Psoas muscle (tissue), 8 donors: ENCODE data around the gene HMOX1. TPM values are rescaled to one million over a fixed set of nuclear protein-coding genes. Genes with fewer than 3 reads are reported as not detected.

ENCODE experiments used
- ATAC-seq, 4 donors: fragments of 200-7000 bp; cut with Tn5 transposase; one replicate each; pipeline ENCODE4 v1.9.1; 2020; ENCODE audit warnings: moderate library complexity in 3 of 4, mild to moderate bottlenecking in 2 of 4
- DNase-seq, 2 donors: peaks; one replicate each; pipeline ENCODE4 v3.0.0-alpha.2; 2020
- H3K27ac ChIP-seq: fragments of 200-600 bp; one replicate; pipeline ENCODE4 v1.8.0; 2022
- H3K27me3 ChIP-seq, 3 donors: fragments of 200-600 bp in 1 of 3; one replicate each; pipeline versions ENCODE4 v1.6.1 to v1.8.0; 2013 to 2022; ENCODE audit warnings: low read length in 2 of 3, mild to moderate bottlenecking in 2 of 3, moderate library complexity in 1 of 3; ENCODE audit not compliant: insufficient read depth in 3 of 3
- H3K36me3 ChIP-seq, 2 donors: fragments of 200-600 bp in 1 of 2; one replicate each; pipeline versions ENCODE4 v1.6.1 to v1.8.0; 2013 to 2022; ENCODE audit warnings: low read depth in 1 of 2, mild to moderate bottlenecking in 1 of 2, moderate library complexity in 1 of 2; ENCODE audit not compliant: insufficient read depth in 1 of 2
- H3K4me1 ChIP-seq: fragments of 200-600 bp; one replicate; pipeline ENCODE4 v1.8.0; 2022
- H3K4me3 ChIP-seq: fragments of 200-600 bp; one replicate; pipeline ENCODE4 v1.8.0; 2022; ENCODE audit warnings: mild to moderate bottlenecking
- H3K9me3 ChIP-seq: fragments of 200-600 bp; one replicate; pipeline ENCODE4 v1.8.0; 2022
- CTCF ChIP-seq: fragments of 200-600 bp; IDR thresholded peaks from one replicate; pipeline ENCODE4 v1.8.0; 2022; ENCODE audit warnings: antibody characterized with exemption
- WGBS, 3 donors: extraction: QIAGEN DNeasy Blood & Tissue Kit; methylation state at CpG; one replicate each; pipeline versions ENCODE4 v1.1.6 to v1.1.7; 2013; 5-methylcytosine and 5-hydroxymethylcytosine counted together
- intact Hi-C, 2 donors: fragments of 100-400 bp; cut with DNase I; formaldehyde crosslinking; loops; one replicate each; pipeline versions ENCODE4 v1.11.0 to v1.14.2; 2022
- long read RNA-seq, 2 donors: library from polyadenylated mRNA; unstranded; transcript quantifications; one replicate each; pipeline ENCODE4 v2.0.0, GENCODE V29; 2021
- polyA plus RNA-seq, 3 donors: library from polyadenylated mRNA; stranded (reverse); fragments of 200-250 nt; gene quantifications; one replicate each; pipeline ENCODE4 v1.2.3, GENCODE V29; 2013
- total RNA-seq, 4 donors: library from RNA; stranded (reverse); fragmentation: NEBNext Ultra II Directional in 2 of 4; extraction: Animal tissue kit (Norgen Biotek cat#: 25700) in 2 of 4; gene quantifications; one replicate each; pipeline versions ENCODE4 v1.2.1 to v1.2.4, GENCODE V29; 2021 to 2023
- donor health status: healthy with polysubstance abuse.
- donor health status: DM: no; HTN: no; CAD: no; lungs with moderate emphysema.
- donor health status: Bipolar disorder and iron deficiency.
- donor health status: healthy.
- donor health status: DM: yes; HTN: yes; CAD: no.
- donor health status: DM: no; HTN: no; CAD: no.
- donor health status: DM: no; HTN: no; CAD: no.
- donor health status: DM: yes; HTN: yes; CAD: no.

Gene HMOX1
- total RNA-seq (100 to 1,000 TPM in 1 of 4 donors, 10 to 100 TPM in 3; 23.7 to 238 (median 50.5) TPM), polyA plus RNA-seq (100 to 1,000 TPM in 2 of 3 donors, 10 to 100 TPM in 1; 20.5 to 249 (median 167) TPM)
- long read RNA-seq, donor 1, partial matches to known transcripts: 1 of 2 reads
- long read RNA-seq, donor 1, other reads (novel, unspliced or antisense): 0 of 2 reads
- long read RNA-seq, donor 2, partial matches to known transcripts: 2 of 4 reads
- long read RNA-seq, donor 2, other reads (novel, unspliced or antisense): 0 of 4 reads

DNA sequence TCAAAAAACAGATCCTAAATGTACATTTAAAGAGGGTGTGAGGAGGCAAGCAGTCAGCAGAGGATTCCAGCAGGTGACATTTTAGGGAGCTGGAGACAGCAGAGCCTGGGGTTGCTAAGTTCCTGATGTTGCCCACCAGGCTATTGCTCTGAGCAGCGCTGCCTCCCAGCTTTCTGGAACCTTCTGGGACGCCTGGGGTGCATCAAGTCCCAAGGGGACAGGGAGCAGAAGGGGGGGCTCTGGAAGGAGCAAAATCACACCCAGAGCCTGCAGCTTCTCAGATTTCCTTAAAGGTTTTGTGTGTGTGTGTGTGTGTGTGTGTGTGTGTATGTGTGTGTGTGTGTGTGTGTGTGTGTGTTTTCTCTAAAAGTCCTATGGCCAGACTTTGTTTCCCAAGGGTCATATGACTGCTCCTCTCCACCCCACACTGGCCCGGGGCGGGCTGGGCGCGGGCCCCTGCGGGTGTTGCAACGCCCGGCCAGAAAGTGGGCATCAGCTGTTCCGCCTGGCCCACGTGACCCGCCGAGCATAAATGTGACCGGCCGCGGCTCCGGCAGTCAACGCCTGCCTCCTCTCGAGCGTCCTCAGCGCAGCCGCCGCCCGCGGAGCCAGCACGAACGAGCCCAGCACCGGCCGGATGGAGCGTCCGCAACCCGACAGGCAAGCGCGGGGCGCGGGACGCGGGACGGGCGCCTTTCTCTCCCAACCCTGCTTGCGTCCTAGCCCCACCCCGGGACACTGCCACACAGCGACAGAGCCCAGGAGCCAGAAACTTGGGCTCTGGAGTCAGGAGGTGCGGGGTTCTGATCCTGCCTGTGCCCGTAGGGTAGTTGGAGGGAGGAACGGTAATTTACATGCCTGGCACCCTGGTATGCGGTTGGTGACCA, at the start of gene HMOX1:
HMOX1 (plus strand) TSS at position 560 of the 887 bp plus-strand sequence; CDS start at position 638, 78 bp downstream.
- peaks cover 0 to 31% of the 10 kb centered on the region in 2 donors for H3K36me3 ChIP-seq
- H3K9me3 ChIP-seq: no peaks in the 10 kb centered on the region
- peak within 1 kb of the TSS; percentile 91 for H3K27ac ChIP-seq
- H3K4me1 ChIP-seq: peaks cover 46% of the 10 kb centered on the region
- H3K4me3 ChIP-seq: peak within 1 kb of the TSS; percentile 84
- ATAC-seq (peak; percentile 92 to 94 (median 94)), DNase-seq (peak; percentile 95 to 97)
- no peaks in the 10 kb centered on the region for H3K27me3 ChIP-seq
- 2 to 4% (median 4%) methylated on average over 38 to 47 of the region's 47 CpGs for WGBS, 3 donors
- intact Hi-C loops: no loop called here
- no peak for TF ChIP-seq CTCF

- H3K27ac ChIP-seq: no peak overlapping the region
- no peak overlapping the region for H3K4me3 ChIP-seq
- ATAC-seq (no peak), DNase-seq (no peak)
- no peak for TF ChIP-seq CTCF
- peaks cover 8 to 98% of the 10 kb centered on the region in 2 donors for H3K36me3 ChIP-seq
- no peaks in the 10 kb centered on the region for H3K27me3 ChIP-seq
- WGBS, 3 donors: 74 to 80% (median 77%) methylated on average over 6 of the region's 6 CpGs
- intact Hi-C loops: no loop called here
- H3K4me1 ChIP-seq: peaks cover 10% of the 10 kb centered on the region
- no peaks in the 10 kb centered on the region for H3K9me3 ChIP-seq
These were observed 48.6 kb upstream of the HMOX1 start for GRCh38 chr22:35332278-35332677.

- no peak for TF ChIP-seq CTCF
- Histone ChIP-seq H3K9me3 (no peaks in the 10 kb centered on the region), H3K4me1 (peaks cover 10% of the 10 kb centered on the region), H3K27ac (no peak overlapping the region), H3K36me3 (peaks cover 11 to 98% of the 10 kb centered on the region in 2 donors), H3K4me3 (no peak overlapping the region), H3K27me3 (no peaks in the 10 kb centered on the region)
- 88 to 90% (median 90%) methylated on average over 7 of the region's 7 CpGs for WGBS, 3 donors
- no peak for ATAC-seq
- no peak for DNase-seq
- intact Hi-C loops: no loop called here
These were observed 47.7 kb upstream of the HMOX1 start for GRCh38 chr22:35333220-35333619.

GRCh38 chr22:35334004-35334403, 46.9 kb upstream of the HMOX1 start:
- Histone ChIP-seq H3K4me1 (peaks cover 10% of the 10 kb centered on the region), H3K9me3 (no peaks in the 10 kb centered on the region)

More at GRCh38 chr22:35334004-35334403, 46.9 kb upstream of the HMOX1 start:
- no peaks in the 10 kb centered on the region for H3K27me3 ChIP-seq
- ATAC-seq (no peak), DNase-seq (no peak)
- WGBS, 3 donors: 56 to 63% (median 62%) methylated on average over 9 of the region's 9 CpGs
- intact Hi-C loops: no loop called here
- H3K4me3 ChIP-seq: no peak overlapping the region
- H3K36me3 ChIP-seq: peaks cover 11 to 98% of the 10 kb centered on the region in 2 donors
- no peak overlapping the region for H3K27ac ChIP-seq
- TF ChIP-seq CTCF: no peak
